GM19043 (cell line): ENCODE results near the gene LRRC2.
A peak's percentile ranks its signal among the peaks of the same experiment; 100 is the strongest.
"Not testable (repeated sequence)": the region's sequence is repeated elsewhere in the genome, so short reads cannot be mapped to it uniquely, and the experiment has no call there.

Experiments used
- ATAC-seq: cut with Tn5 transposase; IDR thresholded peaks from one replicate; pipeline ENCODE4 v1.9.1; 2021; ENCODE audit warnings: low read depth; ENCODE audit not compliant: unreplicated experiment

The LRRC2 gene

GRCh38 chr3:46558184-46559043 lies 7.7 kb downstream of the LRRC2 start:
- peak; percentile 85 for ATAC-seq

GRCh38 chr3:46557814-46558183 lies 8.3 kb downstream of the LRRC2 start:
- ATAC-seq = no peak

- ATAC-seq = no peak
Observed at GRCh38 chr3:46553154-46553553, 12.9 kb downstream of the LRRC2 start.

- ATAC-seq = no peak
Observed at GRCh38 chr3:46552538-46552937, 13.6 kb downstream of the LRRC2 start.

GRCh38 chr3:46551615-46552014 lies 14.5 kb downstream of the LRRC2 start:
- no peak for ATAC-seq

- no peak for ATAC-seq
Observed at GRCh38 chr3:46549989-46550388, 16.1 kb downstream of the LRRC2 start.

- no peak for ATAC-seq
Observed at GRCh38 chr3:46549408-46549904, 16.6 kb downstream of the LRRC2 start.

GRCh38 chr3:46548611-46549010 lies 17.5 kb downstream of the LRRC2 start:
- ATAC-seq = not testable (repeated sequence)

GRCh38 chr3:46546896-46547440 lies 19.1 kb downstream of the LRRC2 start:
- no peak for ATAC-seq

- ATAC-seq = no peak
Observed at GRCh38 chr3:46545818-46546630, 20.1 kb downstream of the LRRC2 start.

GRCh38 chr3:46544771-46545503 lies 21.2 kb downstream of the LRRC2 start:
- no peak for ATAC-seq

- ATAC-seq = no peak
Observed at GRCh38 chr3:46542801-46543201, 23.3 kb downstream of the LRRC2 start.

GRCh38 chr3:46542344-46542743 lies 23.8 kb downstream of the LRRC2 start:
- no peak for ATAC-seq

- no peak for ATAC-seq
Observed at GRCh38 chr3:46541835-46542234, 24.3 kb downstream of the LRRC2 start.

GRCh38 chr3:46540550-46540949 lies 25.6 kb downstream of the LRRC2 start:
- ATAC-seq = no peak

- no peak for ATAC-seq
Observed at GRCh38 chr3:46539443-46540005, 26.6 kb downstream of the LRRC2 start.

GRCh38 chr3:46538803-46539442 lies 27.2 kb downstream of the LRRC2 start:
- ATAC-seq = peak; percentile 66

- ATAC-seq = not testable (repeated sequence)
Observed at GRCh38 chr3:46538425-46538802, 27.7 kb downstream of the LRRC2 start.

GRCh38 chr3:46537779-46538178 lies 28.3 kb downstream of the LRRC2 start:
- ATAC-seq = no peak

- no peak for ATAC-seq
Observed at GRCh38 chr3:46537316-46537715, 28.8 kb downstream of the LRRC2 start.
